ENCODE measurements around the gene SERINC5.
"Not testable (repeated sequence)": the region's sequence is repeated elsewhere in the genome, so short reads cannot be mapped to it uniquely, and the experiment has no call there.

SERINC5 gene

GRCh38 chr5:80255811-80256712 is at the start of gene SERINC5:
Gene SERINC5, minus strand, starts transcription at chr5:80256048. Its CDS starts 126 bp downstream, at chr5:80255922.
- peak; percentile 45 for DNase-seq

DNA sequence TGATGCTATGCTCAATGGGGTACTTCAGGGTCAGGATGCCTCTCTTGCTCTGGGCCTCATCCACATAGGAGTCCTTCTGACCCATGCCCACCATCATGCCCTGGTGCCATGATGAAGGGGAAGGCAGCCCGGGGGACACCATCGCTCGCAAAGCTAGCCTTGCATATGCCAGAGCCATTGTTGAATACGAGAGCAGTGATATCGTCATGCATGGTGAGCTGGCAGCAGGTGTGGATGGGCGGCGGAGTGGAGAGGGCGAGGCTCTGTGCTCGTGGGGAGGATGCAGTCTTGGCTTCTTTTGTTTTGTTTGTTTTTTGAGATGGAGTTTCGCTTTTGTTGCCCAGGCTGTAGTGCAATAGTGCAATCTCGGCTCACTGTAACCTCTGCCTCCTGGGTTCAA is 46.8 kb upstream of the SERINC5 start:
- no peak for DNase-seq

DNA sequence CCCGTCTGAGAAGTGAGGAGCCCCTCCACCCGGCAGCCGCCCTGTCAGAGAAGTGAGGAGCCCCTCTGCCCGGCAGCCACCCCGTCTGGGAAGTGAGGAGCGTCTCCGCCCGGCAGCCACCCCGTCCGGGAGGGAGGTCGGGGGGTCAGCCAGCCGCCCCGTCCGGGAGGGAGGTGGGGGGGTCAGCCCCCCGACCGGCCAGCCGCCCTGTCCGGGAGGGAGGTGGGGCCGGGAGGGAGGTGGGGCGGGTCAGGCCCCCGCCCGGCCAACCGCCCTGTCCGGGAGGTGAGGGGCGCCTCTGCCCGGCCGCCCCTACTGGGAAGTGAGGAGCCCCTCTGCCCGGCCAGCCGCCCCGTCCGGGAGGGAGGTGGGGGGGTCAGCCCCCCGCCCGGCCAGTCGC is 45.5 kb upstream of the SERINC5 start:
- not testable (repeated sequence) for DNase-seq

GRCh38 chr5:80300796-80301195 is 44.9 kb upstream of the SERINC5 start:
- not testable (repeated sequence) for DNase-seq

DNA sequence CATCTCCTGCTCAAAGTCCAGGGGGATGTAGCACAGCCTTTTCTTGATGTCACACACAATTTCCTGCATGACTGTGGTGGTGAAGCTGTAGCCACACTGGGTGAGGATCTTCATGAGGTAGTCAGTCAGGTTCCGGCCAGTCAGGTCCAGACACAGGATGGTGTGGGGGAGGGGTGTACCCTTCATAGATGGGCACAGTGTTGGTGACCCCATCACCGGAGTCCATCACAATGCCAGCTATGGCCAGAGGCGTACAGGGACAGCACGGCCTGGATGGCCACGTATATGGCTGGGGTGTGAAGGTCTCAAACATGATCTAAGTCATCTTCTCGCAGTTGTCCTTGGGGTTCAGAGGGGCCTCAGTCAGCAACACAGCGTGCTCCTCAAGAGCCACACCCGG is 44.3 kb upstream of the SERINC5 start:
- DNase-seq = no peak

GRCh38 chr5:80299601-80300000 is 43.8 kb upstream of the SERINC5 start:
- no peak for DNase-seq

DNA sequence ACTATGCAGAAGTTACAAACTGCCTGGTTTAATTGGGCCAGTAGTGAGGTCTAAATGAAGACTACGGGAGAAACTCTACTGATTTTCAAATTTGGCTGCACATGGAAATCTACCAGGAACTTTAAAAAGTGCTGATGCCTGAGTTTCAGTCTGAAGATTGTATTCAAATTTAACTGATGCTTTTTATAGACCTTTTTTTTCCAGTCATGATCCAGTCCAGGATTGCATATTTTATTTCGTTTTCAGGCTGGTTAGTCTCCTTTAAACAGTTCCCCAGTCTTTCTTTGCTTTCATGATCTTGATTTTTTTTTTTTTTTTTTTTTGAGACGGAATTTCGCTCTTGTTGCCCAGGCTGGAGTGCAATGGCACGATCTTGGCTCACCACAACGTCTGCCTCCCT is 40.3 kb upstream of the SERINC5 start:
- no peak for DNase-seq

- no peak for DNase-seq
These were observed 35.9 kb upstream of the SERINC5 start for GRCh38 chr5:80291761-80292160.

DNA sequence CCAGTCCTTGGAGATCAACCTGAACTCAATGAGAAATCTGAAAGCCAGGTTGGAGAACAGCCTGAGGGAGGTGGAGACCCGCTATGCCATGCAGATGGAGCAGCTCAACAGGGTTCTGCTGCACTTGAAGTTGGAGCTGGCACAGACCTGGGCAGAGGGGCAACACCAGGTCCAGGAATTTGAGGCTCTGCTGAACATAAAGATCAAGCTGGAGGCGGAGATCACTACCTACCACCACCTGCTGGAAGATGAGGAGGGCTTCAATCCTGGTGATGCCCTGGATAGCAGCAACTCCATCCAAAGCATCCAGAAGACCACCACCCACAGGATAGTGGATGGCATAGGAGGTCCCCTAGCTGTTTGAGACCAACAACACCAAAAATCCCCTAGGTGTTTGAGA is 33.5 kb upstream of the SERINC5 start:
- no peak for DNase-seq

DNA sequence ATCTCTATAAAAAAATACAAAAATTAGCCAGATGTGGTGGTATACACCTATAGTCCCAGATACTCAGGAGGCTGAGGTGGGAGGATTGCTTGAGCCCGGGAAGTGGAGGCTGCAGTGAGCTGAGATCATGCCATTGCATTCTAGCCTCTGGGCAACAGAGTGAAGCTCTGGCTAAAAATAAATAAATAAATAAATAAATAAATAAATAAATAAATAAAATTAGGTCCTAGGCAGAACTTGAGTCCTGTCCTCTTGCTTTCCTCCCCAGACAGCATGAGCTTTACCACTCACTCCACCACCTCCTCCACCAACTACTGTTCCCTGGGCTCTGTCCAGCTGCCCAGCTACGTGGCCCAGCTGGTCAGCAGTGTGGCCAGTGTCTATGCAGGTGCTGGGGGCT is 32.3 kb upstream of the SERINC5 start:
- DNase-seq = no peak

DNA sequence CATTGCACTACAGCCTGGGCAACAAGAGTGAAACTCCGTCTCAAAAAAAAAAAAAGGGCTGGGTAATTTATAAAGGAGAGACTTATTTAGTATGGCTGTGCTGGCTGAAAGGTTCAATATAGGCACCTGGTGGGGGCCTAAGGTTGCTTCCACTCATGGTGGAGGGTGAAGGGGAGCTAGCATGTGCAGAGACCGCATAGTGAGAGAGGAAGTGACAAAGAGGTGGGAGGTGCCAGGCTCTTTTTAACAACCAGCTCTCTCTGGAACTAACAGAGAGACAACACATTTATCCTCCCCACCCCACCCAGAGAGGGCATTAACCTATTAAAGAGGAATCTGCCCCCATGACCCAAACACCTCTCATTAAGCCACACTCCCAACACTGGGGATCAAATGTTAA is 28.9 kb upstream of the SERINC5 start:
- no peak for DNase-seq

- no peak for DNase-seq
These were observed 27.5 kb upstream of the SERINC5 start for GRCh38 chr5:80283360-80283759.

GRCh38 chr5:80282054-80282453 is 26.2 kb upstream of the SERINC5 start:
- no peak for DNase-seq

DNA sequence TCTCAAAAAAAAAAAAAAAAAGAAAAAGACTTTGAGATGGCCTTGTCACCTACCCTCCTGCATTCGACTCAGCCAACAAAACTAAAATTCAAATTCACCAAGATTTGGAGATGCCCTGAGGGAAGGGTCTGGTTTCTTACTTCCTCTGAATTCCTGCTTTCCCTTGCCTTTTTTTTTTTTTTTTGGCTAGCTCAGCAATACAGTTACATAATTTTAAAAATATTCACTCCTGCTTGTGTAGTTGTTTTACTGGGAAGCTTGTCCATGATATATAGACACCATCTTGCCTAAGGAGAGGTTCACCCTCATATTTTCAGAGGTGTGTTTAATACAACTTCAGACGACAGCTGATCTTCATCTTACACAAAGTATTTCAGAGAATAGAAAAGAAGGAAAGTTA is 21.3 kb upstream of the SERINC5 start:
- DNase-seq = no peak

- DNase-seq = no peak
These were observed 20.3 kb upstream of the SERINC5 start for GRCh38 chr5:80276186-80276585.

GRCh38 chr5:80275347-80275746 is 19.5 kb upstream of the SERINC5 start:
- no peak for DNase-seq

GRCh38 chr5:80270543-80270942 is 14.7 kb upstream of the SERINC5 start:
- DNase-seq = not testable (repeated sequence)

- DNase-seq = no peak
These were observed 14.2 kb upstream of the SERINC5 start for GRCh38 chr5:80269991-80270438.

GRCh38 chr5:80268916-80269315 is 13.1 kb upstream of the SERINC5 start:
- DNase-seq = no peak

DNA sequence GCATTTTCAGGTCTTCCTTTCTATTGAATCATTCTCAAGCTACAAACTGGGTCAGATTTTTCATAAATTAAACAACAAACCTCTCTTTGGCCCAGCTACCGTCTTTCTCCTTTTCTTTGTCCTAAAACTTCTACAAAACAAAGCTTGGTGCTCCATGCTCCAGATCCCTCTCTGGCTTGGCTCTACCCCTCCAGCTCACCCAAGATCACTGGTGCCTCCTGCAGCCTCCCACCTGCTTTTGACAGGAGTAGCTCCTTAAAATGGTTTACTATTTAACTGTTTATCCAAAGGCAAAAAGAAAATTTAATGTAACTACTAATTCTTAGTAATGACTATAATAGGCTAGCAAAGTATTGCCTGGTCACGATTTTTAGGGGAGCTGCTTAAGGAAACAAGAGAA is 10.7 kb upstream of the SERINC5 start:
- DNase-seq = no peak

- no peak for DNase-seq
These were observed 4.6 kb upstream of the SERINC5 start for GRCh38 chr5:80260461-80260860.

DNA sequence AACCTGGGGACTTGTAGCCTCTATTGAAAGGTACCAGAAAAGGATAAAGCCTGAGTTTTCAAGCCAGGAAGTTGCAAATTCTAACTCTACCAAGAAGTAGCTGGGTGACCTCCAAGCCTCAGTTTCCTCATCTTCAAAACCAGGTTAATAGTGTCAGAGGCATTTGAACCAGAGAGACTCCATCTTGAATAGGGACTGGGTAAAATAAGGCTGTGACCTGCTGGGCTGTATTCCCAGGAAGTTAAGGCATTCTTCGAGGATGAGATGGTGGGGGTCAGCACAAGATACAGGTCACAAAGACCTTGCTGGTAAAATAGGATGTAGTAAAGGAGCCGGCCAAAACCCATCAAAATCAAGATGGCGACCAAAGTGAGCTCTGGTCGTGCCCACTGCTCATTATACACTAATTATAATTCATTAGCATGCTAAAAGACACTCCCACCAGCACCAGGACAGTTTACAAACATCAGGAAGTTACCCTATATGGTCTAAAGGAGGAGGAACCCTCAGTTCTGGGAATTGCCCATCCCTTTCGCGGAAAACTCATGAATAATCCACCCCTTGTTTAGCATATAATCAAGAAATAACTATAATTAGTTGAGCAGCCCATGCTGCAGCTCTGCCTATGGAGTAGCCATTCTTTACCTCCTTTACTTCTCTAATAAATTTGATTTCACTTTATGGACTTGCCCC is 3.8 kb upstream of the SERINC5 start:
- DNase-seq = no peak

DNA sequence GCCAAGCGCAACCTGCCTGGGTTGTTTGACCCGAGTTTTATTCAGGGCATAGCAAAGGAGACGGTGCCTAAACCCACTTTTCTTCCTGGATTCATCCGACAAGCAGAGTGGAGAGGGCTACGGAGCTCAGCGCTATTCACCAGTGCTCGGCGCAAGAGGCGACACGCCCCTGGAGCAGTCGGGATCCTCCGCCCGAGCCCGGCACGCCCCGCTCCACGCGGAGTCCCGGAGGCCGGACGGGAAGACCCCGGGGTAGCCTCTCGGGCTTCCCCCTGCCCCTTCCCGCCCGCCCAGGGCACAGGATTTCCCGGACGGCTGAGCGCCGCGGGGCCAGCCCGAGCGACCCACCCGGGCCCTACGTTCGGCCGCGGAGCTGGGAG is 427 bp downstream of the SERINC5 start:
- DNase-seq = no peak

- no peak for DNase-seq
These were observed 949 bp downstream of the SERINC5 start for GRCh38 chr5:80254767-80255430.
